ENCODE results near the gene APOL3.
A peak's percentile ranks its signal among the peaks of the same experiment; 100 is the strongest.

Gene APOL3

DNA sequence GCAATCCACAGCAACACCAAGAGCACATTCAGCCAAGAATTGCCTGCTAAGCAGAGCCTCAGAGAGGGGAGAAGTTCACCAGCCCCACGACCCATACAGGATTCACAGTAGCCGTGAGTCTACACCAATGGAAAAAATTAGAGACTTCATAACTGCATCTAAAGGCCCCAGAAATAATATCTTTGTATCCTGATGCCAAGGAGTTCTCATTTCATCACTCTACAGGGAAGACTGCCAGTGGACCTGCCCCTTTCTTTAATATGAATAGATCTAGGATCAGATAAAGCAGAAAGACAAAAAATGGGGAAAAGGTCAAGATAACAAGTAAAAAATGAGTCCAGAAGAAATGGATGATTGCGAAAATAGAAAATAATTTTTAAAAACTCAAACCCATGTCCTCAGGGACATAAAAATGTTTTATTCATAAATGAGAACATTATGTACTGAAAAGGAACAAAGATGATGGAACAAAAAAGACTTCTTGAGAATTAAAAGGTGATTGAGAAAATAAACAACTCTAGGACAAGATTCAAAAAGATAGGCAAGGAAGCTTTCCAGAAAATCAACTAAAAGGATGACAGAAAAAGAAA lies 9.5 kb downstream of the APOL3 start:
- no peak overlapping the region for H3K4me3 ChIP-seq (ENCODE audit: low read length)

DNA sequence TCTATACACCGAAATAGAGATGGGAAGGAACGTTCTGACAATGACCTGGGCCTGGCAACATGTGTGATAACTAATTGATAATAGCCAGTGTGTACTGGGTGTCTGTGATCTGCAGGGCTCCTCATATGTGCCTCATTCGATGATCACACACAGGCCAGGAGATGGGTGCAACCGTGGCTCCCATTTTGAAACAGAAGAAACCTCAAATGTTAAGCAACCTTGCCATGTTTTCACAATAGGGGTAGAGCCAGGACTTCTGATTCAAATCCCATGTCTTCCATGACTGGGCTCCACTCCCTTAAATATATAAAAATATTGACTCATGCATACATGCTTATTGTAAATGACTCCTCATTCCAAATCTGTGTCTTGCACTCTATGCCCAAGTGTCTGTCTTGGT lies 11.1 kb downstream of the APOL3 start:
- TF ChIP-seq, protein P1, sequence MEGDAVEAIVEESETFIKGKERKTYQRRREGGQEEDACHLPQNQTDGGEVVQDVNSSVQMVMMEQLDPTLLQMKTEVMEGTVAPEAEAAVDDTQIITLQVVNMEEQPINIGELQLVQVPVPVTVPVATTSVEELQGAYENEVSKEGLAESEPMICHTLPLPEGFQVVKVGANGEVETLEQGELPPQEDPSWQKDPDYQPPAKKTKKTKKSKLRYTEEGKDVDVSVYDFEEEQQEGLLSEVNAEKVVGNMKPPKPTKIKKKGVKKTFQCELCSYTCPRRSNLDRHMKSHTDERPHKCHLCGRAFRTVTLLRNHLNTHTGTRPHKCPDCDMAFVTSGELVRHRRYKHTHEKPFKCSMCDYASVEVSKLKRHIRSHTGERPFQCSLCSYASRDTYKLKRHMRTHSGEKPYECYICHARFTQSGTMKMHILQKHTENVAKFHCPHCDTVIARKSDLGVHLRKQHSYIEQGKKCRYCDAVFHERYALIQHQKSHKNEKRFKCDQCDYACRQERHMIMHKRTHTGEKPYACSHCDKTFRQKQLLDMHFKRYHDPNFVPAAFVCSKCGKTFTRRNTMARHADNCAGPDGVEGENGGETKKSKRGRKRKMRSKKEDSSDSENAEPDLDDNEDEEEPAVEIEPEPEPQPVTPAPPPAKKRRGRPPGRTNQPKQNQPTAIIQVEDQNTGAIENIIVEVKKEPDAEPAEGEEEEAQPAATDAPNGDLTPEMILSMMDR (IDR thresholded peaks at IDR 0.05; ENCODE audit: insufficient read depth, low read depth, low read length, missing control alignments): no peak
- no peak overlapping the region for H3K4me3 ChIP-seq (ENCODE audit: low read length)
- peak; percentile 52 for DNase-seq (ENCODE audit: low read depth)

More for the DNA sequence above, 9.5 kb downstream of the APOL3 start:
- DNase-seq (ENCODE audit: low read depth): no peak
- TF ChIP-seq, protein P1 (IDR thresholded peaks at IDR 0.05; ENCODE audit: insufficient read depth, low read depth, low read length, missing control alignments): no peak

DNA sequence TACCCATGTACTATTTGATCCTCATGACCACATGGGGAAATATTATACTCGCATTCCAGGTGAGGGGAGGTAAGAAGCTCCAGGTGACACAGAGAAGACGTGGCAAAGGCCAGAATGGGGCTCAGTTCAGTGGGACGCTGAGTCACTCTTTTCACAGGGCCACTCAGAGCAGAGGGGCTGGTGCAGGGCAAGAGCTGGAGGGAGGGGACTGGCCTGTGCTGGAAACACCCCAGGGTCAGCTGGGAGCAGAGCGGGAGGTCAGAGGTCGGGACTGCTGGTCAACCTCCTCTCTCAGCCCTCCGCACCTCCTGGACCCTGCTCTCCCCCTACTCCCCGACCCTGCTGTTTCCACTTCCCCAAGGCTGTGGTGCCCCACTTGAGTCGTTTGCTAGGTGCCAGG lies 12.1 kb downstream of the APOL3 start:
- DNase-seq (ENCODE audit: low read depth): no peak
- no peak overlapping the region for H3K4me3 ChIP-seq (ENCODE audit: low read length)
- TF ChIP-seq, protein P1 (IDR thresholded peaks at IDR 0.05; ENCODE audit: insufficient read depth, low read depth, low read length, missing control alignments): no peak

DNA sequence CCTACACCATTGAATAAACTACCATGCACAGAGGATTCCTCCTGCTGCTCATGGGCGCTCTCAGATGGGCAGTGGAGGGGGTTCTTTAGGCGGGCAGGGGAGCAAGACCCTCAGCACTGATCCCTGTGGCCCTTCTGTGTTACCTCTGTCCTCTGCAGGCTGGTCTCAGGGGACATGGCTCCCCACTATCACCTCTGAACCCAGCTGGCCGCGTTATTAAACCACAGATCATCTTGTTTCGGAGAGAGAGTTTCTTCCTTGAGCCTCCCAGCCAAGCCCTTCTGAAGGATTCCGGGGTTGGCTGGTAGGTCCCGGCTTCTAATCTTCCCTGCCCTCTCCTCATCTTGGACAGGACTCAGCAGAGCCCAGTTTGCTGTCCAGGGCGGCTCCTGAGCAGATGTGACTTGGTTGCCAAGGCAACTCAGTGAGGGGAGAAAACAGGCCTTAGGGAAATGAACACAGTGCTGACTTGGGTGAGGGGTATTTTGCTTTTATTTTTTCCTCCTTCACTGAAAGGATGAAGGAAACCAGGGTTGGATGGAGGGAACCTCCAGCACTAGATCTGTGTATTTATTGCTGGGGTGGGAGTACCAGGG lies 13.3 kb downstream of the APOL3 start:
- no peak overlapping the region for H3K4me3 ChIP-seq (ENCODE audit: low read length)
- no peak for DNase-seq (ENCODE audit: low read depth)
- TF ChIP-seq, protein P1 (IDR thresholded peaks at IDR 0.05; ENCODE audit: insufficient read depth, low read depth, low read length, missing control alignments): no peak

DNA sequence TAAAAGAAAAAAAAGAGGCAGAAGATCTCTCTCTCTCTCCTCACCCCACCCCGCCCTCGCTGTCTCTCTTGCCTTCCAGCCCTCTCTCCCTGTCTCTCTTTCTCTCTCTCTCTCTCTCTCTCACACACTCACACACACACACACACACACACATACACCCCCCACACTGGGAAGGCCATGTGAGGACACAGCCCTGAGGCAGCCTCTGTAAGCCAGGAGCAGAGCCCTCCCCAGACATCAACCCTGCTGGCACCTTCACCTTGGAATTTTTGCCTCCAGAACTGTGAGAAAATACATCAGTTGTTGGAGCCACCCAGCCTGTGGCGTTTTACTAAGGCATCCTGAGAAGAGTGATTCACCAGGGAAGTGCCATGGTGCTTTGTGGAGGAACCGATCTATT lies 14.7 kb downstream of the APOL3 start:
- TF ChIP-seq, protein P1 (IDR thresholded peaks at IDR 0.05; ENCODE audit: insufficient read depth, low read depth, low read length, missing control alignments): no peak
- no peak for DNase-seq (ENCODE audit: low read depth)

DNA sequence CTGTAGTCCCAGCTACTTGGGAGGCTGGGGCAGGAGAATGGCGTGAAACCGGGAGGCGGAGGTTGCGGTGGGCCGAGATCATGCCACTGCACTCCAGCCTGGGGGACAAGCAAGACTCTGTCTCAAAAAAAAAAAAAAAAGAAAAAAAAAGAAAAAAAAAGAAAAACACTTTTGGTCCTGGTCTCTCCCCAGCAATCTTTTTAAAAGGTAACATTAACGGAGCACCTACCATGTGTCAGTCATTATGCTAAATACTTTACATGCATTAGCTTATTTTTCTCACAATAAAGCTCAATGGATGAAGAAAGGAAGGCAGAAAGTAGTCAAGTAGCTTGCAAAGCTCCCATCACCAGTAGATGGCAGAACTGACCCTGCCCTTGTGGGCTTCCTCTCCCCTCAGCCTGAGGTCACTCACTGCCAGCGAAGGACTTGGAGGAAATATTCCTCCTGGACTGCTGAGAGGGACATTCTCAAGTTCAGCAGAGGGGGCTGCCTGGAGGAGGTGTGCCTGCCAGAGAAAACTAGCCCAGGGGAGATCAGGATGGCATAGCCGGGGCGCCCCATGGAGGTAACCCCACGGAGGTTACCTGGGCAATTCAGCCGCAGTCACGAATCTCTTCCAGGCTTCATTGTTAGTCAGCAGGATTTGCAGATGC lies 15.5 kb downstream of the APOL3 start:
- TF ChIP-seq, protein P1 (IDR thresholded peaks at IDR 0.05; ENCODE audit: insufficient read depth, low read depth, low read length, missing control alignments): peak; percentile 71
- H3K4me3 ChIP-seq (ENCODE audit: low read length): no peak overlapping the region
- DNase-seq (ENCODE audit: low read depth): peak; percentile 42

More for the DNA sequence above, 14.7 kb downstream of the APOL3 start:
- no peak overlapping the region for H3K4me3 ChIP-seq (ENCODE audit: low read length)
